ENCODE results near the gene TMPRSS3. TPM values are rescaled to one million over a fixed set of nuclear protein-coding genes. Genes with fewer than 3 reads are reported as not detected.

Gene TMPRSS3
- total RNA-seq, 1 donor from 2014 or later, result 4.1 TPM

- no peak overlapping the region for H3K4me3 ChIP-seq (ENCODE audit: low read depth, low read length)
- no peak for DNase-seq (ENCODE audit: low read depth)
- no peak for TF ChIP-seq CTCF (IDR thresholded peaks at IDR 0.05; ENCODE audit: insufficient read depth, low read length, poor library complexity, severe bottlenecking)
- H3K27me3 ChIP-seq (ENCODE audit: control insufficient read depth, insufficient read depth, low read length), result peaks cover 15% of the 10 kb centered on the region
- no peaks in the 10 kb centered on the region for H3K36me3 ChIP-seq (ENCODE audit: control insufficient read depth, insufficient read depth, low read length)
Measured at GRCh38 chr21:42379426-42380215, 16.2 kb downstream of the TMPRSS3 start.

GRCh38 chr21:42378418-42378817, 17.4 kb downstream of the TMPRSS3 start:
- TF ChIP-seq CTCF (IDR thresholded peaks at IDR 0.05; ENCODE audit: insufficient read depth, low read length, poor library complexity, severe bottlenecking), result no peak
- no peaks in the 10 kb centered on the region for H3K36me3 ChIP-seq (ENCODE audit: control insufficient read depth, insufficient read depth, low read length)
- peaks cover 25% of the 10 kb centered on the region for H3K27me3 ChIP-seq (ENCODE audit: control insufficient read depth, insufficient read depth, low read length)
- DNase-seq (ENCODE audit: low read depth), result no peak
- H3K4me3 ChIP-seq (ENCODE audit: low read depth, low read length), result no peak overlapping the region

- DNase-seq (ENCODE audit: low read depth), result no peak
- Histone ChIP-seq H3K4me3 (ENCODE audit: low read depth, low read length) (no peak overlapping the region), H3K27me3 (ENCODE audit: control insufficient read depth, insufficient read depth, low read length) (peaks cover 25% of the 10 kb centered on the region), H3K36me3 (ENCODE audit: control insufficient read depth, insufficient read depth, low read length) (no peaks in the 10 kb centered on the region)
- no peak for TF ChIP-seq CTCF (IDR thresholded peaks at IDR 0.05; ENCODE audit: insufficient read depth, low read length, poor library complexity, severe bottlenecking)
Measured at GRCh38 chr21:42377951-42378340, 17.9 kb downstream of the TMPRSS3 start.

GRCh38 chr21:42377211-42377950, 18.5 kb downstream of the TMPRSS3 start:
- no peak for TF ChIP-seq CTCF (IDR thresholded peaks at IDR 0.05; ENCODE audit: insufficient read depth, low read length, poor library complexity, severe bottlenecking)
- Histone ChIP-seq H3K36me3 (ENCODE audit: control insufficient read depth, insufficient read depth, low read length) (no peaks in the 10 kb centered on the region), H3K4me3 (ENCODE audit: low read depth, low read length) (no peak overlapping the region), H3K27me3 (ENCODE audit: control insufficient read depth, insufficient read depth, low read length) (peaks cover 25% of the 10 kb centered on the region)
- DNase-seq (ENCODE audit: low read depth), result no peak

GRCh38 chr21:42376338-42376982, 19.4 kb downstream of the TMPRSS3 start:
- TF ChIP-seq CTCF (IDR thresholded peaks at IDR 0.05; ENCODE audit: insufficient read depth, low read length, poor library complexity, severe bottlenecking), result no peak
- Histone ChIP-seq H3K4me3 (ENCODE audit: low read depth, low read length) (no peak overlapping the region), H3K27me3 (ENCODE audit: control insufficient read depth, insufficient read depth, low read length) (peaks cover 25% of the 10 kb centered on the region), H3K36me3 (ENCODE audit: control insufficient read depth, insufficient read depth, low read length) (no peaks in the 10 kb centered on the region)
- no peak for DNase-seq (ENCODE audit: low read depth)
